Measurements from ENCODE around the gene GREM2. TPM values are rescaled to one million over a fixed set of nuclear protein-coding genes. Genes with fewer than 3 reads are reported as not detected.

Gene GREM2
- total RNA-seq, 4 donors from 2014 or later, result 0.22 to 1.2 (median 0.35) TPM

- no peak for DNase-seq
- WGBS, 2 donors, result 74 to 82% methylated on average over 1 of the region's 1 CpG
- Histone ChIP-seq H3K4me3 (replicated peaks in 1 of 3) (no peak overlapping the region), H3K27me3 (no peaks in the 10 kb centered on the region), H3K36me3 (no peaks in the 10 kb centered on the region), H3K9me3 (no peaks in the 10 kb centered on the region), H3K4me1 (peaks cover 18 to 29% of the 10 kb centered on the region in 2 donors), H3K27ac (no peak overlapping the region)
- TF ChIP-seq POLR2A (IDR thresholded peaks at IDR 0.05) (no peak), CTCF (IDR thresholded peaks at IDR 0.05) (no peak)
- intact Hi-C loops (cut with DNase I), result no loop called here
These were observed 84.9 kb downstream of the GREM2 start for GRCh38 chr1:240527086-240527485.

GRCh38 chr1:240526312-240526711 lies 85.6 kb downstream of the GREM2 start:
- DNase-seq, result peak; percentile 18 to 25
- Histone ChIP-seq H3K4me1 (peaks cover 18 to 33% of the 10 kb centered on the region in 2 donors), H3K4me3 (replicated peaks in 1 of 3) (no peak overlapping the region), H3K27ac (no peak overlapping the region), H3K27me3 (no peaks in the 10 kb centered on the region), H3K36me3 (no peaks in the 10 kb centered on the region), H3K9me3 (no peaks in the 10 kb centered on the region)
- TF ChIP-seq CTCF (IDR thresholded peaks at IDR 0.05) (no peak), POLR2A (IDR thresholded peaks at IDR 0.05) (no peak)
- intact Hi-C loops (cut with DNase I), result no loop called here
- 74 to 76% methylated on average over 7 of the region's 7 CpGs for WGBS, 2 donors

- Histone ChIP-seq H3K4me3 (replicated peaks in 1 of 3) (no peak overlapping the region), H3K27me3 (no peaks in the 10 kb centered on the region), H3K4me1 (peaks cover 18 to 33% of the 10 kb centered on the region in 2 donors), H3K9me3 (no peaks in the 10 kb centered on the region), H3K36me3 (no peaks in the 10 kb centered on the region), H3K27ac (peak overlapping the region; percentile 68 to 85 (median 74))
- intact Hi-C loops (cut with DNase I), result no loop called here
- DNase-seq, result peak; percentile 50 to 53
- TF ChIP-seq POLR2A (IDR thresholded peaks at IDR 0.05) (no peak), CTCF (IDR thresholded peaks at IDR 0.05) (no peak)
- WGBS, 2 donors, result 48 to 49% methylated on average over 4 of the region's 4 CpGs
These were observed 87.4 kb downstream of the GREM2 start for GRCh38 chr1:240524356-240525069.

- intact Hi-C loops (cut with DNase I), result no loop called here
- 66% methylated on average over 6 of the region's 6 CpGs for WGBS, 2 donors
These were observed 89.7 kb downstream of the GREM2 start for GRCh38 chr1:240522122-240522822.

More at GRCh38 chr1:240522122-240522822, 89.7 kb downstream of the GREM2 start:
- H3K4me3 ChIP-seq (replicated peaks in 1 of 3), result no peak overlapping the region
- TF ChIP-seq CTCF (IDR thresholded peaks at IDR 0.05), result no peak
- TF ChIP-seq POLR2A (IDR thresholded peaks at IDR 0.05), result no peak
- no peak for DNase-seq
- no peaks in the 10 kb centered on the region for H3K27me3 ChIP-seq
- H3K9me3 ChIP-seq, result no peaks in the 10 kb centered on the region
- peak overlapping the region; percentile 51 to 83 (median 68) for H3K27ac ChIP-seq
- peaks cover 18 to 33% of the 10 kb centered on the region in 2 donors for H3K4me1 ChIP-seq
- H3K36me3 ChIP-seq, result no peaks in the 10 kb centered on the region
